HEK293 (cell line): Measurements from ENCODE around the gene LAYN.

ENCODE experiments used
- CTCF ChIA-PET: fragments of 350-600 bp; formaldehyde crosslinking; extraction: SDS; loops from one replicate; lab custom pipeline; 2021; ENCODE audit warnings: antibody characterized with exemption; lab: Yijun Ruan, JAX
- POLR2A ChIA-PET: fragments of 300-600 bp; formaldehyde crosslinking; extraction: SDS; loops from one replicate; lab custom pipeline; 2020; ENCODE audit warnings: antibody characterized with exemption, inconsistent platforms; lab: Yijun Ruan, JAX
- H3K27ac ChIP-seq: fragments of 200-500 bp; sonication (Bioruptor generic); 2 replicates; pipeline ENCODE4 v1.5.1; 2014; ENCODE audit warnings: low read depth, low read length, control low read depth, inconsistent platforms; ENCODE audit errors: extremely low read depth
- H3K36me3 ChIP-seq, 2 experiments: fragments of 200-500 bp in 1 of 2; sonication (Bioruptor generic) in 1 of 2; 1 replicate in 1 of 2; 2 replicates in 1 of 2; pipeline ENCODE4 v1.5.1; 2014 to 2017; ENCODE audit warnings: inconsistent platforms in 2 of 2, low read length in 2 of 2; ENCODE audit not compliant: control insufficient read depth in 2 of 2, insufficient read depth in 1 of 2
- H3K4me1 ChIP-seq: fragments of 200-500 bp; sonication (Bioruptor generic); 2 replicates; pipeline ENCODE4 v1.5.1; 2014; ENCODE audit warnings: mild to moderate bottlenecking, low read length, inconsistent platforms; ENCODE audit not compliant: control insufficient read depth, insufficient read depth
- H3K4me3 ChIP-seq: 2 replicates; pipeline ENCODE4 v1.5.1; 2011; ENCODE audit warnings: low read depth, mild to moderate bottlenecking, control low read depth, low read length, moderate library complexity
- H3K9me3 ChIP-seq: fragments of 200-500 bp; sonication (Bioruptor generic); 2 replicates; pipeline ENCODE4 v1.5.1; 2014; ENCODE audit warnings: low read depth, low read length, inconsistent platforms; ENCODE audit not compliant: control insufficient read depth, insufficient read depth
- BCL11B ChIP-seq: fragments of 450-650 bp; formaldehyde crosslinking; IDR thresholded peaks from 2 replicates; pipeline ENCODE4 v1.5.1; 2016; ENCODE audit warnings: low read depth, missing biosample characterization, missing genetic modification characterization
- HOXA7 ChIP-seq: sonication (generic); formaldehyde crosslinking; IDR thresholded peaks from 2 replicates; pipeline ENCODE4 v1.8.1; 2022; ENCODE audit warnings: missing genetic modification reagents, borderline replicate concordance
- KLF16 ChIP-seq: fragments of 450-650 bp; formaldehyde crosslinking; IDR thresholded peaks from 2 replicates; pipeline ENCODE4 v1.5.1; 2017; ENCODE audit warnings: missing biosample characterization, missing genetic modification characterization
- RBAK ChIP-seq: fragments of 450-650 bp; formaldehyde crosslinking; IDR thresholded peaks from 2 replicates; pipeline ENCODE4 v1.5.1; 2016; ENCODE audit warnings: missing biosample characterization, missing genetic modification characterization
- YY1 ChIP-seq: fragments of 450-650 bp; formaldehyde crosslinking; IDR thresholded peaks from 2 replicates; pipeline ENCODE4 v1.5.1; 2018; ENCODE audit warnings: missing biosample characterization, missing genetic modification characterization
- ZBTB21 ChIP-seq: fragments of 450-650 bp; formaldehyde crosslinking; IDR thresholded peaks from 2 replicates; pipeline ENCODE4 v1.5.1; 2017; ENCODE audit warnings: missing biosample characterization, missing genetic modification characterization
- ZBTB7A ChIP-seq: fragments of 450-650 bp; formaldehyde crosslinking; IDR thresholded peaks from 2 replicates; pipeline ENCODE4 v1.5.1; 2016; ENCODE audit warnings: low read depth, missing biosample characterization, missing genetic modification characterization
- ZIC2 ChIP-seq: fragments of 450-650 bp; formaldehyde crosslinking; IDR thresholded peaks from 2 replicates; pipeline ENCODE4 v1.5.1; 2016; ENCODE audit warnings: missing biosample characterization, missing genetic modification characterization
- ZNF133 ChIP-seq: fragments of 450-650 bp; formaldehyde crosslinking; IDR thresholded peaks from 2 replicates; pipeline ENCODE4 v1.5.1; 2016; ENCODE audit warnings: missing biosample characterization, missing genetic modification characterization
- ZNF175 ChIP-seq: fragments of 450-650 bp; formaldehyde crosslinking; IDR thresholded peaks from 2 replicates; pipeline ENCODE4 v1.5.1; 2016; ENCODE audit warnings: missing biosample characterization, missing genetic modification characterization
- ZNF2 ChIP-seq: fragments of 450-650 bp; formaldehyde crosslinking; IDR thresholded peaks from 2 replicates; pipeline ENCODE4 v1.5.1; 2016; ENCODE audit warnings: missing biosample characterization, missing genetic modification characterization
- ZNF221 ChIP-seq: fragments of 450-650 bp; formaldehyde crosslinking; IDR thresholded peaks from 2 replicates; pipeline ENCODE4 v1.5.1; 2017; ENCODE audit warnings: missing biosample characterization, missing genetic modification characterization, borderline replicate concordance
- ZNF223 ChIP-seq: fragments of 450-650 bp; formaldehyde crosslinking; IDR thresholded peaks from 2 replicates; pipeline ENCODE4 v1.5.1; 2016; ENCODE audit warnings: missing biosample characterization, missing genetic modification characterization
- ZNF274 ChIP-seq, 2 experiments: fragments of 200-500 bp in 1 of 2; fragments of 450-650 bp in 1 of 2; sonication (Bioruptor generic) in 1 of 2; formaldehyde crosslinking in 1 of 2; IDR thresholded peaks; 2 replicates each; pipeline versions ENCODE4 v1.5.1 to v1.6.1; 2014 to 2016; ENCODE audit warnings: borderline replicate concordance in 1 of 2, inconsistent platforms in 1 of 2, low read length in 1 of 2, missing biosample characterization in 1 of 2, missing genetic modification characterization in 1 of 2
- ZNF350 ChIP-seq: fragments of 450-650 bp; formaldehyde crosslinking; IDR thresholded peaks from 2 replicates; pipeline ENCODE4 v1.5.0; 2017; ENCODE audit warnings: missing biosample characterization, mild to moderate bottlenecking, missing genetic modification characterization
- ZNF433 ChIP-seq: fragments of 450-650 bp; formaldehyde crosslinking; IDR thresholded peaks from 2 replicates; pipeline ENCODE4 v1.5.1; 2016; ENCODE audit warnings: missing biosample characterization, missing genetic modification characterization, low read depth
- ZNF514 ChIP-seq: fragments of 450-650 bp; formaldehyde crosslinking; IDR thresholded peaks from 2 replicates; pipeline ENCODE4 v1.5.1; 2016; ENCODE audit warnings: missing biosample characterization, missing genetic modification characterization
- ZNF571 ChIP-seq: fragments of 450-650 bp; formaldehyde crosslinking; IDR thresholded peaks from 2 replicates; pipeline ENCODE4 v1.5.0; 2017; ENCODE audit warnings: missing biosample characterization, missing genetic modification characterization
- ZNF585B ChIP-seq: fragments of 450-650 bp; formaldehyde crosslinking; IDR thresholded peaks from 2 replicates; pipeline ENCODE4 v1.5.1; 2016; ENCODE audit warnings: missing biosample characterization, missing genetic modification characterization
- ZNF600 ChIP-seq: fragments of 450-650 bp; formaldehyde crosslinking; IDR thresholded peaks from 2 replicates; pipeline ENCODE4 v1.5.1; 2016; ENCODE audit warnings: missing biosample characterization, missing genetic modification characterization
- ZNF623 ChIP-seq: fragments of 450-650 bp; formaldehyde crosslinking; IDR thresholded peaks from 2 replicates; pipeline ENCODE4 v1.5.1; 2016; ENCODE audit warnings: missing biosample characterization, missing genetic modification characterization
- ZNF837 ChIP-seq: fragments of 450-650 bp; formaldehyde crosslinking; IDR thresholded peaks from 2 replicates; pipeline ENCODE4 v1.5.1; 2016; ENCODE audit warnings: missing biosample characterization, missing genetic modification characterization
- ZNF843 ChIP-seq: fragments of 450-650 bp; formaldehyde crosslinking; IDR thresholded peaks from 2 replicates; pipeline ENCODE4 v1.5.1; 2016; ENCODE audit warnings: missing biosample characterization, missing genetic modification characterization
- TF ChIP-seq, protein P1 (sequence below): fragments of 450-650 bp; formaldehyde crosslinking; IDR thresholded peaks from 2 replicates; pipeline ENCODE4 v1.5.1; 2016; ENCODE audit warnings: missing biosample characterization, missing genetic modification characterization, borderline replicate concordance
- TF ChIP-seq, protein P2 (sequence below): fragments of 450-650 bp; formaldehyde crosslinking; IDR thresholded peaks from 2 replicates; pipeline ENCODE4 v1.5.1; 2016; ENCODE audit warnings: missing biosample characterization, missing genetic modification characterization
- TF ChIP-seq, protein P3 (sequence below): fragments of 450-650 bp; formaldehyde crosslinking; IDR thresholded peaks from 2 replicates; pipeline ENCODE4 v1.5.1; 2016; ENCODE audit warnings: missing biosample characterization, missing genetic modification characterization
- TF ChIP-seq, protein P4 (sequence below): fragments of 450-650 bp; formaldehyde crosslinking; IDR thresholded peaks from 2 replicates; pipeline ENCODE4 v1.5.1; 2016; ENCODE audit warnings: missing biosample characterization, missing genetic modification characterization

The LAYN gene

DNA sequence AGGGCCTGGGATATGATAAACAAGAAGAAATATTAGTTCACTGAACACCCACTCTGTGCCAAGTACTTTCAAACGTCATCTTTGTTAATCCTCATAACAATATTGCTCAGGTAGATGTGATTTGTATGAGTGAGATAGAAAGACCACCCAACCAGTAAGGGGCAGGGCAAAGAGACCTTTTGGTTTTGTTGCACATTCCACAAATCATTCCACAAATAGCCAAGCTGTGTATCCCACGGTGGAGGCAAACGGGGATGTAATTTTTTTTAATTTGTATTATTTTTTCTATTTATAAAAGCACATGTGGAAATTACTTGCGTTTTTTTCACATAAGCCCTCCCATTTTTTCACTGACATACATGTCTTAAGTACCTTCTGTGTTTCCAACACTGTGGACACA lies 29.0 kb downstream of the LAYN start (continued):
- no peak for TF ChIP-seq RBAK
- TF ChIP-seq, all 188 proteins: peak for 0

DNA sequence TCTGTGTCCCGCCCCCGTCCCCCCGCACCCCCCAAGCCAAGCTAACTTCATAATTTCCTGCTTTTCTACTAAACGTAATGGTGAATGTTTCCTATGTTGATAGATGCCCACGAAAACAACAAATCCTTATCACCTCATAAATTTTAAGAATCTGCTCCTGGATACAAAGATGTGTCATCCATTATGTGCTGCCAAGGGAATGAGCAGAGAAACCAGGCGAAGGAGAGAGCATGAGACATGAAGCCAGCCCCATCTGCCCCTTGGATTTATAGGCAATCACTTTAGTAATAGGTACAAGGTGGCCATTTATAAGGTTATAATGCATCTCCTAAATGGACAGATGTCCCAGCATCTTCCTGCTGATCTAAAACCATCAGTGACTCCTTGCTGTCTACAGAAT lies 30.3 kb downstream of the LAYN start:
- Histone ChIP-seq H3K4me1 (no peaks in the 10 kb centered on the region), H3K27ac (no peak overlapping the region), H3K9me3 (no peaks in the 10 kb centered on the region), H3K36me3 (no peaks in the 10 kb centered on the region), H3K4me3 (no peak overlapping the region)
- ChIA-PET CTCF (no interaction called here), POLR2A (no interaction called here)
- no peak for TF ChIP-seq ZNF133 (tag by site-specific recombination)
- no peak for TF ChIP-seq YY1 (tag by site-specific recombination)
- no peak for TF ChIP-seq ZNF2
- TF ChIP-seq, protein P1, sequence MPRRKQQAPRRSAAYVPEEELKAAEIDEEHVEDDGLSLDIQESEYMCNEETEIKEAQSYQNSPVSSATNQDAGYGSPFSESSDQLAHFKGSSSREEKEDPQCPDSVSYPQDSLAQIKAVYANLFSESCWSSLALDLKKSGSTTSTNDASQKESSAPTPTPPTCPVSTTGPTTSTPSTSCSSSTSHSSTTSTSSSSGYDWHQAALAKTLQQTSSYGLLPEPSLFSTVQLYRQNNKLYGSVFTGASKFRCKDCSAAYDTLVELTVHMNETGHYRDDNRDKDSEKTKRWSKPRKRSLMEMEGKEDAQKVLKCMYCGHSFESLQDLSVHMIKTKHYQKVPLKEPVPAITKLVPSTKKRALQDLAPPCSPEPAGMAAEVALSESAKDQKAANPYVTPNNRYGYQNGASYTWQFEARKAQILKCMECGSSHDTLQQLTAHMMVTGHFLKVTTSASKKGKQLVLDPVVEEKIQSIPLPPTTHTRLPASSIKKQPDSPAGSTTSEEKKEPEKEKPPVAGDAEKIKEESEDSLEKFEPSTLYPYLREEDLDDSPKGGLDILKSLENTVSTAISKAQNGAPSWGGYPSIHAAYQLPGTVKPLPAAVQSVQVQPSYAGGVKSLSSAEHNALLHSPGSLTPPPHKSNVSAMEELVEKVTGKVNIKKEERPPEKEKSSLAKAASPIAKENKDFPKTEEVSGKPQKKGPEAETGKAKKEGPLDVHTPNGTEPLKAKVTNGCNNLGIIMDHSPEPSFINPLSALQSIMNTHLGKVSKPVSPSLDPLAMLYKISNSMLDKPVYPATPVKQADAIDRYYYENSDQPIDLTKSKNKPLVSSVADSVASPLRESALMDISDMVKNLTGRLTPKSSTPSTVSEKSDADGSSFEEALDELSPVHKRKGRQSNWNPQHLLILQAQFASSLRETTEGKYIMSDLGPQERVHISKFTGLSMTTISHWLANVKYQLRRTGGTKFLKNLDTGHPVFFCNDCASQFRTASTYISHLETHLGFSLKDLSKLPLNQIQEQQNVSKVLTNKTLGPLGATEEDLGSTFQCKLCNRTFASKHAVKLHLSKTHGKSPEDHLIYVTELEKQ (tag by site-specific recombination) = no peak
- TF ChIP-seq ZNF433 (tag by site-specific recombination) = no peak
- TF ChIP-seq HOXA7 (CRISPR knock-in tag) = no peak
- TF ChIP-seq ZBTB21 (tag by site-specific recombination) = no peak
- no peak for TF ChIP-seq ZNF843 (tag by site-specific recombination)
- TF ChIP-seq KLF16 (tag by site-specific recombination) = no peak
- no peak for TF ChIP-seq ZBTB7A (tag by site-specific recombination)
- TF ChIP-seq BCL11B = no peak
- no peak for TF ChIP-seq ZNF571 (tag by site-specific recombination)
- TF ChIP-seq ZNF600 (tag by site-specific recombination) = no peak
- no peak for TF ChIP-seq ZNF837
- no peak for TF ChIP-seq ZNF175
- no peak for TF ChIP-seq ZNF350 (tag by site-specific recombination)
- TF ChIP-seq, protein P2, sequence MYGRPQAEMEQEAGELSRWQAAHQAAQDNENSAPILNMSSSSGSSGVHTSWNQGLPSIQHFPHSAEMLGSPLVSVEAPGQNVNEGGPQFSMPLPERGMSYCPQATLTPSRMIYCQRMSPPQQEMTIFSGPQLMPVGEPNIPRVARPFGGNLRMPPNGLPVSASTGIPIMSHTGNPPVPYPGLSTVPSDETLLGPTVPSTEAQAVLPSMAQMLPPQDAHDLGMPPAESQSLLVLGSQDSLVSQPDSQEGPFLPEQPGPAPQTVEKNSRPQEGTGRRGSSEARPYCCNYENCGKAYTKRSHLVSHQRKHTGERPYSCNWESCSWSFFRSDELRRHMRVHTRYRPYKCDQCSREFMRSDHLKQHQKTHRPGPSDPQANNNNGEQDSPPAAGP (tag by site-specific recombination) = no peak
- TF ChIP-seq ZNF623 (tag by site-specific recombination) = no peak
- no peak for TF ChIP-seq ZNF221 (tag by site-specific recombination)
- no peak for TF ChIP-seq ZNF274 (IDR thresholded peaks at IDR 0.05; ENCODE audit: low read length)
- no peak for TF ChIP-seq ZNF274 (tag by site-specific recombination; IDR thresholded peaks at IDR 0.05; ENCODE audit: borderline replicate concordance)

DNA sequence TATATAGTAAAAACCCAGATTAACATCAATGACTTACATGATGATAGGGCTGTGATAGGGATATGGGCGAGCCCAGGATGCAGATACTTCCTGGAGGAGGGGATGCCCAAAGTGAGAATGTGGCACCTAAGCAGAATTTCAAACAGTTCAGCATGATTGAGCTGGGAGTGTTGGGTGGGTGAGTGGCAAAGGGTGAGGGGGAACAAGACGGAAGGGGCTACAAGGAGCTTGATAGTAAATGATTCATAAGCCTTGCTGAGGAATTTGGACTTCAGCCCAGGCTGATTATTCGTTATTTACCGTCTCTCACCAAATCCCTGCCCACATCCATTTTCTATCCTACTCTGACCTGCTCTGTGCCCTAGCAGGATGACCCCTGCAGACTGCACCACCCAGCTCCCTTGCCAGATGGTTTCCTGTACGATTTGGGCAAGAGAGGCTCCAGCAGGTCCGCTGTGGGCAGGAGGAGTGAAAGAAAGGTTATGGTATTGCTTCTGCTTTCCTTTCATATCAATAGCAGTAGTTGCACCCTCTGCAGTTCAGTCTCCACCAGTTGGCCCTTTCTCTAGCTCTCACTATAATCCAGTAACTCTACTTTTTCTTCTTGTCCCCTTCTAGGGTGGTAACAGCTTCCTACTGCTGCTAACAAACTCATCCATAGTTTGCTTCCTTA lies 31.4 kb downstream of the LAYN start:
- Histone ChIP-seq H3K9me3 (no peaks in the 10 kb centered on the region), H3K36me3 (no peaks in the 10 kb centered on the region), H3K27ac (no peak overlapping the region), H3K4me1 (no peaks in the 10 kb centered on the region), H3K4me3 (no peak overlapping the region)
- ChIA-PET POLR2A (no interaction called here), CTCF (no interaction called here)
- TF ChIP-seq ZNF514 (tag by site-specific recombination) (no peak), ZBTB21 (tag by site-specific recombination) (no peak), ZNF585B (tag by site-specific recombination) (no peak), ZNF223 (tag by site-specific recombination) (no peak), ZIC2 (no peak)
- TF ChIP-seq, protein P3, sequence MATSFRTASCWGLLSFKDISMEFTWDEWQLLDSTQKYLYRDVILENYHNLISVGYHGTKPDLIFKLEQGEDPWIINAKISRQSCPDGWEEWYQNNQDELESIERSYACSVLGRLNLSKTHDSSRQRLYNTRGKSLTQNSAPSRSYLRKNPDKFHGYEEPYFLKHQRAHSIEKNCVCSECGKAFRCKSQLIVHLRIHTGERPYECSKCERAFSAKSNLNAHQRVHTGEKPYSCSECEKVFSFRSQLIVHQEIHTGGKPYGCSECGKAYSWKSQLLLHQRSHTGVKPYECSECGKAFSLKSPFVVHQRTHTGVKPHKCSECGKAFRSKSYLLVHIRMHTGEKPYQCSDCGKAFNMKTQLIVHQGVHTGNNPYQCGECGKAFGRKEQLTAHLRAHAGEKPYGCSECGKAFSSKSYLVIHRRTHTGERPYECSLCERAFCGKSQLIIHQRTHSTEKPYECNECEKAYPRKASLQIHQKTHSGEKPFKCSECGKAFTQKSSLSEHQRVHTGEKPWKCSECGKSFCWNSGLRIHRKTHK = no peak
- TF ChIP-seq, protein P4, sequence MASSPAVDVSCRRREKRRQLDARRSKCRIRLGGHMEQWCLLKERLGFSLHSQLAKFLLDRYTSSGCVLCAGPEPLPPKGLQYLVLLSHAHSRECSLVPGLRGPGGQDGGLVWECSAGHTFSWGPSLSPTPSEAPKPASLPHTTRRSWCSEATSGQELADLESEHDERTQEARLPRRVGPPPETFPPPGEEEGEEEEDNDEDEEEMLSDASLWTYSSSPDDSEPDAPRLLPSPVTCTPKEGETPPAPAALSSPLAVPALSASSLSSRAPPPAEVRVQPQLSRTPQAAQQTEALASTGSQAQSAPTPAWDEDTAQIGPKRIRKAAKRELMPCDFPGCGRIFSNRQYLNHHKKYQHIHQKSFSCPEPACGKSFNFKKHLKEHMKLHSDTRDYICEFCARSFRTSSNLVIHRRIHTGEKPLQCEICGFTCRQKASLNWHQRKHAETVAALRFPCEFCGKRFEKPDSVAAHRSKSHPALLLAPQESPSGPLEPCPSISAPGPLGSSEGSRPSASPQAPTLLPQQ (tag by site-specific recombination) = no peak
